NCI-H1694 (cell line): ENCODE measurements around the gene TAF3.
"Not testable (repeated sequence)": the region's sequence is repeated elsewhere in the genome, so short reads cannot be mapped to it uniquely, and the experiment has no call there.

Experiments
- DNase-seq: peaks from one replicate; lab custom pipeline; 2025; lab: John Stamatoyannopoulos, UW

The TAF3 gene

GRCh38 chr10:7811000-7811399, 7.3 kb upstream of the TAF3 start:
- no peak for DNase-seq

DNA sequence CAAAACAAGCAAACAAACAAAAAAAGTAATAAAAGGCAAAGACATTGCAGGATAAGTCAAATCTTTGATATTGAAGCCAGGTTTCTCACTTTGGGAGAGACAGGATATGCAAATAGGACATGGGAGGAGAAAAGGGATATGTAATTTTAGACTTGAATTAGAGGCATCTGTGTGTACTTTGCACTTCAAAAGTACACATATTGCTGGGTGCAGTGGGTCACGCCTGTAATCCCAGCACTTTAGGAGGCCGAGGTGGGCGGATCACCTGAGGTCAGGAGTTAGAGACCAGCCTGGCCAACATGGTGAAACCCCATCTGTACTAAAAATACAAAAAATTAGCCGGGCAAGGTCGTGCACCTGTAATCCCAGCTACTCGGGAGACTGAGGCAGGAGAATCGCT, 6.6 kb upstream of the TAF3 start:
- not testable (repeated sequence) for DNase-seq

DNA sequence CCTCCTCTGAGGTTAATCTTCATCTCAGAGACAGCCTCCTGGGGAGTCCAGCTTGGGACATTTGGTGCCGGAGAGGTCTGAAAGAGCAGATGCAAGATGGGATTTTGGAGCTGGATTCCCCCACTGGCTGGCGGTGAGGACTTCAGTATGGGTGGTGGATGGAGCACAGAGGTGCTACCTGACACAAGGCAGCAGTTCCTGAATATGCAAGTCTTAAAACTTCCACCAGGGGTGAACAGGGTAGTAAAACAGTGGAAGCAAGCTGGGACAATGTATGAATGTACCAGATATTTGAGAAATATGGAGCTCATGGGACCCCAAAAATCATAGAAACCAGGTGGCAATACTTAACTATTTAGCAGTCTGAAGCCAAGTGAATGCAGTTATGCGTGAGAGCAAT, 4.8 kb upstream of the TAF3 start:
- DNase-seq = no peak

DNA sequence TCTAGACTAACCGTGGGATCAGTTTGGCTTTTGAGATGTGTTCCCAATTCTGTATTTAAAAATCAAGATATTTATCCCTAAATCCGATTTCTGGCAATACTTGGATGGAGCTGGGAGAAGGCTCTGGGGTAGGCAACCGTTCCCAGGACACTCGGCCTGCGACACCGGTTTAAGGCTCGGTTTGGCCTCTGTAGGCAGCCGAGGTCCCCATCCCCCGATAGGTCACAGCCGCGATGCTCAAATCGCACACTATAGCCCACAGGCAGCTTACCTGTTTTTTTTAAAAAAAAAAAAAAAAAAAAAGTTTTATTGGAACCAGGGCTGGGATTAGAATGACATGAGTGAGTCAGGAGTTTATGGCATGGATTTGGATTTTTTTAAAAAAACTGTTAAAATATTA, 729 bp upstream of the TAF3 start:
- no peak for DNase-seq

GRCh38 chr10:7817984-7818294, 366 bp upstream of the TAF3 start:
- DNase-seq = no peak

GRCh38 chr10:7819121-7819460, 786 bp downstream of the TAF3 start:
- DNase-seq = no peak

DNA sequence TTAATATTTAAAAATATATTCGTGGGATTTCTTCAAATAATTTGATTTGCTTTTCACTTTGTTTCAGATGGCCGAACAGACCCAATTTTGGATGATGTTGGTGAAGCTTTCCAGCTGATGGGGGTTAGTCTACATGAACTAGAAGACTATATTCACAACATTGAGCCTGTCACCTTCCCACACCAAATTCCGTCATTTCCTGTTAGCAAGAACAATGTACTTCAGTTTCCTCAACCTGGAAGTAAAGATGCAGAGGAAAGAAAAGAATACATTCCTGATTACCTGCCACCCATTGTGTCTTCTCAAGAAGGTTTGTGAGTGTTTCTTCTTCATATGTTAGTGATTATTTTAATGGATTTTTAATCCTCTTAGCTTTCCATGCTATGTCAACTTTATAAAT, 5.9 kb downstream of the TAF3 start:
- no peak for DNase-seq

- DNase-seq = no peak
Observed at GRCh38 chr10:7826971-7827370, 8.7 kb downstream of the TAF3 start.

DNA sequence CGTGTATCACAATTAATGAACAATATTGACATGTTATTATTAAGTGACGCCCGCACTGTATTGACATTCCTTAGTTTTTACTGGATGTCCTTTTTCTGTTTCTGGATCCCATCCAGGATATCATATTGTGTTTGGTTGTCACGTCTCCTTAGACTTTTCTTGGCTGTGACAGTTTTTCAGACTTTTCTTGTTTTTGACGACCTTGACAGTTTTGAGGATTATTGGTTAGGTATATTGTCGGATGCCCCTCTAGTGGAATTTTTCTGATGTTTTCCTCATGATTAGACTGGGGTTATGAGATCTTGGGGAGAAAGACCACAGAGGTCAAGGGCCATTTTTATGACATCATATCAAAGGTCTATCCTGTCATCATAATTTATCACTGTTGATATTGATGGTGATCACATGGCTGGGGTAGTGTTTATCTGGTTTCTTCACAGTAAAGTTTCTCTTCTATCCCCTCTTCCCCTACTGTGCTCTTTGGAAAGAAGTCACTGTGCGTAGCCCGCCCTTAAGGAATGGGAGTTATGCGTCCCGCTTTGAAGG, 11.1 kb downstream of the TAF3 start:
- no peak for DNase-seq

DNA sequence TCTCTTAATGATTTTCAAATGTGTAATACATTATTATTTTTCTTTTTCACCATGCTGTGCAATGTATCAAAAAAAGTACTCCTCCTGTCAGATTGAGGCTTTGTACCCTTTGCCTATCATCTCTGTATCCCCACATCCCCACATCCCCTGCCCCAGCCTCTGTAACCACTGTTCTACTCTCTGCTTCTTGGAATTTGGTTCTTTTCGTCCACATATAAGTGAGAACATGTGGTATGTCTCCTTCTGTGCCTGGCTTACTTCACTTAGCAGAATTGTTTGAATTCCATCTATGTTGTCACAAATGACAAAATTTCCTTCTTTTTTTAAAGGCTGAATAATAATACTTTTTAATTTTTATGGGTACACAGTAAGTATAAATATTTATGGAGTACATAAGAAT, 13.8 kb downstream of the TAF3 start:
- DNase-seq = no peak

DNA sequence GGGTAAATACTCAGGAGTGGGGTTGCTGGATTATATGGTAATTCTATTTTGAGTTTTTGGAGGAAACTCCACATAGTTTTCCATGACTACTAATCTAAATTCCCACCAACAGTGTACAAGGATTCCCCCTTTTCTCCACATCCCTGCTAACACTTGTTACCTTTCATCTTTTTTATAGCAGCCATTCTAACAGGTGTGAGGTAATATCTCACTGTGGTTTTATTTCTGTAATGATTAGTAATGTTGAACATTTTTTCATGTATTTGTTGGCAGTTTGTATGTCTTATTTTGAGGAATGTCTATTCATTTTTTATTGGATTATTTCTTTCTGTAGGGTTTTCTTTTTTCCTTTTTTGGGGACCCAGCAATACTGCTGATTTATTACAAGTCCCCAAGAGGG, 14.9 kb downstream of the TAF3 start:
- no peak for DNase-seq

DNA sequence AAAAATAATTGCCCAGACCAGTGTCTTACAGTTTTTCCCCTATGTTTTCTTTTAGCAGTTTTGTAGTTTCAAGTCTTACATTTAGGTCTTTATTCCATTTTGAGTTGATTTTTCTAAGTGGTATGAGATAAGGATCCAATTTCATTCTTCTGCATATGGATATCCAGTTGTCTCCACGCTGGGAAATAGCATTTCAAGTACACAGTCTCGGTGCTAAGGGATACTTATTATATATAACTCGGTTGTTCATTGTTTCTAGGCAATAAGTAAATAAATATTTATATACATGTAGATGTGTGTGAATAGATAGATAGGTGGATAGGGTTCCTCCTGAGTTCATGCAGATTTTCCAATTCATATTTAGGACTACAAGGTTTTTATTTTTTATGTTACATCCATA, 16.0 kb downstream of the TAF3 start:
- DNase-seq = no peak

DNA sequence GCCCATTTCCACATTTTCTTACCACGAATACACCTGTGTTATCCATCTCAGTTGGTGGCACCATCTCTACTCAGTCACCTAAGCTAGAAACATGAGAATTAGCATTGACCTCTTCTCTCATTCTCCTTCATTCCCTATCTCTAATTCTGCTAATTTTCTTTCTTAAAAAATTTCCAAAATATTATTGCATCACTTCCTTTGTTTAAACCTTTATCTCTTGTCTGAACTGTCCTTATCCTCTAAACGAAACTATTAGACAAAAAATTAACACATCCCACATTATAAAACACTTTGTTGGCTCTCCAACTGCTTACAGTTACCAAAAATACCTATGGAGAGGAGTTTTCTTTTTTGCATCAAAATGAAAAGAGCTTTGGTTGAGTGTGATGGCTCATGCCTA, 18.3 kb downstream of the TAF3 start:
- no peak for DNase-seq

- DNase-seq = no peak
Observed at GRCh38 chr10:7846591-7846990, 28.3 kb downstream of the TAF3 start.

- no peak for DNase-seq
Observed at GRCh38 chr10:7853226-7853842, 35.0 kb downstream of the TAF3 start.

DNA sequence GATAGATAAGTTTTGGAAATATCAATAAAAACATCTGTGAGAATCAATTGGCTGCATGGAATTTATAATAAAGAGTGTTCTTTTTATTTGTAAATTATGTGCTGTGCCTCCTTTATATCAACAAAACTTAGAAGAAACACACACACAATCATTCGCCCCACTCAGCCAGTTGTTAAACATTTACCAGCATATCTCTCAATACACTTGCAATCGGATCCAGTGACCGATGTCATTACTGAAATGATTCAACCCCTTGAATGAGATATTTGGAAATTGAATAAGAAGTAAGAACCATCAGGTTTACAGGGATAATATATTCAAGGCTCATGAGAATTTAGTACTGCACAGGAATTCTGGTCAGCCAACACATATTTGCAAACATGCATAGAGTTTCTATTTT, 35.6 kb downstream of the TAF3 start:
- DNase-seq = no peak

DNA sequence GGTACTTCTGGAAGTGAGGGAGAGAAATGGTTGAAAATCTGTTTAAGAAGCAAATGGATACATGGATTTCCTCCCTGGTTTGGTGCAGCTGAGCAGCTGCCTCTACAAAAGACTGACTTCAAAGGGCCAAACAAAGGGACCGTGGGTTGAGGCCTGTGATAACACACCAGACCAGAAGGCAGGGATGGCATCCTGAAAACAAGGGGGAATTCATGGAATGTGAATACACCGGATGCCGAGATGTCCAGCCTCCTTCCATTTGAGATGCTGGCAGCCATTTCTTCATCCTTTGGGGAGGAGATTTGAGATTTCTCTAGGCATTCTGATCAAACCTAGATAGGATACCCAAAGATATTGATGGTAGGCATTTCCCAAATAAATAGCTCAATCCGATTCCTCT, 36.9 kb downstream of the TAF3 start:
- no peak for DNase-seq

DNA sequence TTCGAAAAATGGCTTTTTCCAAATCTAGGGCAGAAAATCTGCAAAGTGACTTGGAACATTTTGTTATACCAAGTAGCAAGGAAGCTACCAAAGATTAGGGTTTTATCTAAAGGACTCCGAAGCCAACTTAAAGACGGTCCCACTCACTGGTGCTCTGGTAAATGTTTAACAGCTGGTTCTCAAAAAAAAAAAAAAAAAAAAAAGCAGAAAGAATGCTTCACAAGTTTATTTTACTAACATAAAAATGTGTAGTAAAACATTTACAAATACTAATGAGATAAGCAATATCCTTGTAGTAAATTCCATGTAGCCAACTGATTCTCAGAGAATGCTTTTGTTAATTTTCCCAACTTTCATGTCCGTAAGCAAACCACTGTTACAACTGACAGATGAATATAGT, 38.4 kb downstream of the TAF3 start:
- no peak for DNase-seq

DNA sequence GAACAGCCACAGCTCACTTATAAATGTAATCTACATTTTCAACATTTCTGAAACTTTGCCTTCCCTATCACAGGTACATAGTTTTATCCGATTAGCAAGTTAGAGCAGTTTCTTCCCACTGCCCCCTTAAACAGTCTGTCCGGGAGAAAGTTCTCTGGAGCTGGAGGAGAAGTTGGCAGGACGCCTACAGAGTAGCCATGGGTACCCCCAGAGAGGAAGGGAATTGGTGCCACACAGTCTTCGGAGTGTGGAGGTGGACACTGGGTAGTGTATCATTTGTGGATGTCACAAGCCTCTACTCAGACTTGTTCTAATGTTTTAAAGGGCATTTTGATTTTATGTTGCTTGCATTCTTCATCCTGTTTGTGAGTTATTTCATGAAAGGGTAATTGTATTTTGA, 39.0 kb downstream of the TAF3 start:
- DNase-seq = no peak

GRCh38 chr10:7861509-7862120, 43.3 kb downstream of the TAF3 start:
- no peak for DNase-seq

GRCh38 chr10:7862121-7862514, 43.8 kb downstream of the TAF3 start:
- no peak for DNase-seq

GRCh38 chr10:7866176-7866575, 47.9 kb downstream of the TAF3 start:
- DNase-seq = no peak

- peak; percentile 11 for DNase-seq
Observed at GRCh38 chr10:7872041-7872442, 53.7 kb downstream of the TAF3 start.

DNA sequence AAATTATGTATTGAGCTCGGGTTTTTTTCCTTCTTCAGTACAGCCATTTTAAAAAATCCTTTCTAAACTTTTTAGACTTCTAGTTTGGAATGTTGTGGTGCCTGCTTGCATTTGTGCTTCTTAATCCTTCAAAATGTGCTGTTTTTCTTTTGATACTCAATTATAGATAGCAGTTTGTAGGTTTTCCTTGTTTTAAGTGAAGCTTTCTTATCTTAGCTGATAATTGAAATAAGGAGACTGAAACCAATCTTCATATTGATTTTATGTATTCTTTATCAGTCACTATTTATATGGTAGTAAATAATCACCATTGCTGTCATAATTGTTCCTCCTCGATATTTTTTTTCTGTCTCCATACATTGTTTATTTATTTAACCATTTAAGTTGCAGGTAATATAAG, 56.6 kb downstream of the TAF3 start:
- DNase-seq = no peak
